ENCODE measurements around the gene BLOC1S5. TPM values are rescaled to one million over a fixed set of nuclear protein-coding genes. Genes with fewer than 3 reads are reported as not detected.

The BLOC1S5 gene
- total and polyA plus RNA-seq, 2 of the 8 experiments (the other 6 are each of a cell fraction or from before 2014, with no cell fraction given): 3.4 to 17.2 TPM

DNA sequence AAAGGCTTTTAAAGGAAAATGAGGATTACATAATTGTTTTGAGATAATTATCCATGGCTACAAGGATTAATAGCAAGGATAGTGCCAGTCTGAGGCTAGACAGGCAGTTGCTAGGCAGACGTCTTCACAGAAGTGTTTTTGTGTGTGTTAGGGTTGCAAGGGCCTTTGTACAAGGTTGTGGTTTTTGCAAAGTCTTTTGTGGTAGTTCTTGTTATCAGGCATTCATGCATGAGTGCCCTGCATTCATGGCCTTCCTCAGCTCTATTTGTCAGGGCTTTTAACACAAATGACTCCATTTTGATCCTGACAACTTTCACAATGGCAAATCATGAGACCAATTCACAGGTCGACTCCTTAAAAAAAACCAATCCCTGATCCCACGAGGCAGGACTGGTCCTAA, 85.5 kb downstream of the BLOC1S5 start:
- Histone ChIP-seq H3K56ac (replicated peaks; ENCODE audit: insufficient read length, low read depth, low read length) (no peak overlapping the region), H4K20me1 (replicated peaks in 1 of 2; ENCODE audit: control insufficient read depth in 1 of 2, insufficient read depth in 2 of 2, low read length in 2 of 2) (no peaks in the 10 kb centered on the region), H3K4me2 (ENCODE audit: insufficient read depth in 1 of 2, low read depth in 2 of 2, low read length in 2 of 2) (no peak overlapping the region), H3K14ac (ENCODE audit: insufficient read length) (no peak overlapping the region), H3K79me2 (ENCODE audit: control insufficient read depth in 1 of 2, insufficient read depth in 2 of 2, low read length in 2 of 2) (no peaks in the 10 kb centered on the region), H2BK120ac (replicated peaks; ENCODE audit: low read depth, low read length) (no peak overlapping the region), H2AFZ (ENCODE audit: low read length) (no peak overlapping the region), H2BK12ac (ENCODE audit: low read depth, low read length) (no peak overlapping the region), H2BK20ac (ENCODE audit: low read length) (no peak overlapping the region), H3K23me2 (ENCODE audit: low read depth, low read length) (no peaks in the 10 kb centered on the region), H3K4me1 (replicated peaks in 1 of 4; ENCODE audit: control insufficient read depth in 3 of 4, insufficient read depth in 4 of 4, low read length in 3 of 4) (no peaks in the 10 kb centered on the region), H3K36me3 (ENCODE audit: control insufficient read depth in 2 of 4, insufficient read depth in 4 of 4, low read length in 3 of 4) (no peaks in the 10 kb centered on the region), H3K27me3 (replicated peaks in 1 of 4; ENCODE audit: control insufficient read depth in 3 of 4, extremely low read depth in 1 of 4, insufficient read depth in 3 of 4, low read length in 3 of 4) (no peaks in the 10 kb centered on the region), H3K23ac (ENCODE audit: insufficient read length) (no peak overlapping the region), H4K5ac (ENCODE audit: insufficient read length, low read depth, low read length) (no peak overlapping the region), H3K79me1 (ENCODE audit: low read depth, low read length) (no peaks in the 10 kb centered on the region), H2AK5ac (ENCODE audit: low read depth, low read length) (no peak overlapping the region), H3K18ac (ENCODE audit: extremely low read depth, low read length) (no peak overlapping the region; the same call in 1 of the 2 replicates), H3K4ac (replicated peaks; ENCODE audit: insufficient read length, low read depth, low read length) (no peak overlapping the region), H2BK5ac (ENCODE audit: low read depth, low read length) (no peak overlapping the region), H2BK15ac (ENCODE audit: low read length) (no peak overlapping the region), H3K4me3 (ENCODE audit: extremely low read depth in 1 of 4, insufficient read depth in 2 of 4, low read depth in 3 of 4, low read length in 4 of 4) (no peak overlapping the region), H4K91ac (replicated peaks; ENCODE audit: insufficient read length, low read length) (no peak overlapping the region), H3K9ac (replicated peaks in 1 of 4; ENCODE audit: extremely low read depth in 1 of 4, low read depth in 3 of 4, low read length in 3 of 4) (no peak overlapping the region), H4K8ac (ENCODE audit: extremely low read depth, insufficient read depth, low read length) (no peak overlapping the region), H3K9me3 (ENCODE audit: insufficient read depth in 2 of 2, low read depth in 1 of 2, low read length in 1 of 2) (no peaks in the 10 kb centered on the region; a peak in 1 of 4 replicates), H3K27ac (ENCODE audit: low read depth, low read length) (no peak overlapping the region)
- FAIRE-seq (no peak), DNase-seq (ENCODE audit: low read depth in 1 of 2, low spot score in 2 of 2) (no peak)
- TF ChIP-seq CBX8 (IDR thresholded peaks at IDR 0.05; ENCODE audit: borderline replicate concordance, low read depth, low read length): no peak
- no peak for TF ChIP-seq TCF12 (IDR thresholded peaks at IDR 0.05; ENCODE audit: low read depth, low read length)
- TF ChIP-seq SRF (IDR thresholded peaks at IDR 0.05; ENCODE audit: low read depth, low read length): no peak
- TF ChIP-seq, protein P1, sequence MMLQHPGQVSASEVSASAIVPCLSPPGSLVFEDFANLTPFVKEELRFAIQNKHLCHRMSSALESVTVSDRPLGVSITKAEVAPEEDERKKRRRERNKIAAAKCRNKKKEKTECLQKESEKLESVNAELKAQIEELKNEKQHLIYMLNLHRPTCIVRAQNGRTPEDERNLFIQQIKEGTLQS (IDR thresholded peaks at IDR 0.05; ENCODE audit: insufficient read depth, low read depth, low read length): no peak
- no peak for TF ChIP-seq GABPA (IDR thresholded peaks at IDR 0.05; ENCODE audit: borderline replicate concordance, insufficient read depth, low read length)
- TF ChIP-seq GTF2F1 (IDR thresholded peaks at IDR 0.05; ENCODE audit: borderline replicate concordance, low read depth, low read length): no peak
- TF ChIP-seq NRF1 (IDR thresholded peaks at IDR 0.05; ENCODE audit: low read depth, low read length): no peak
- TF ChIP-seq EZH2 (IDR thresholded peaks at IDR 0.05; ENCODE audit: low read depth, low read length, severe bottlenecking): no peak
- WGBS, 2 experiments (ENCODE audit: extremely low coverage in 1 of 2, insufficient coverage in 1 of 2, insufficient read length in 1 of 2, insufficient replicate concordance in 2 of 2, low coverage in 1 of 2, low lambda C conversion rate in 2 of 2, missing lambda C conversion rate in 1 of 2): 88% methylated on average over 3 of the region's 3 CpGs; no CpG with 5 or more reads in 1 of the 2 experiments
- CTCF ChIA-PET (ENCODE audit: partially characterized antibody): no interaction called here
- POLR2A ChIA-PET (ENCODE audit: partially characterized antibody): no interaction called here
